ENCODE results near the gene CSNK1E.
"Not testable (repeated sequence)": the region's sequence is repeated elsewhere in the genome, so short reads cannot be mapped to it uniquely, and the experiment has no call there.

DNA sequence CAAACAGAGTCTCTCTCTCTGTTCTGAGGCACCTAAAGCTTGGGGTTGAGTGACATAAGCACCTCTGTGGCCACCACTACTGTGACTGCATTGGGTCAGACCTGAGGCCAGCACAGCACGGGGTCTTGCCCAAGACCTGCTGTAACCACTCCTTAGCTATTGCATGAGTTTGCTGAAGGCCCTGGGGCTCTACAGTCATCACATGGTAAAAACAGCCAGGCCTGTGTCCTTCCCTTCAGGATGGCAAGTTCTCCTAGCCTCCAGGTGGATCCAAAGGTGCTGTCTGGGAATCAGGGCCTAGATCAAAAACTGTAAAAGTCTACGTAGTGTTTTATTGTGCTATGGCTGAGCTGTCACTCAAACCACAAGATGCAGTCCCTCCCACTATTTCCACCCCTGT, 43.3 kb upstream of the CSNK1E start:
- TF ChIP-seq EZH2 (IDR thresholded peaks at IDR 0.05), result not testable (repeated sequence)
- TF ChIP-seq, protein P1, sequence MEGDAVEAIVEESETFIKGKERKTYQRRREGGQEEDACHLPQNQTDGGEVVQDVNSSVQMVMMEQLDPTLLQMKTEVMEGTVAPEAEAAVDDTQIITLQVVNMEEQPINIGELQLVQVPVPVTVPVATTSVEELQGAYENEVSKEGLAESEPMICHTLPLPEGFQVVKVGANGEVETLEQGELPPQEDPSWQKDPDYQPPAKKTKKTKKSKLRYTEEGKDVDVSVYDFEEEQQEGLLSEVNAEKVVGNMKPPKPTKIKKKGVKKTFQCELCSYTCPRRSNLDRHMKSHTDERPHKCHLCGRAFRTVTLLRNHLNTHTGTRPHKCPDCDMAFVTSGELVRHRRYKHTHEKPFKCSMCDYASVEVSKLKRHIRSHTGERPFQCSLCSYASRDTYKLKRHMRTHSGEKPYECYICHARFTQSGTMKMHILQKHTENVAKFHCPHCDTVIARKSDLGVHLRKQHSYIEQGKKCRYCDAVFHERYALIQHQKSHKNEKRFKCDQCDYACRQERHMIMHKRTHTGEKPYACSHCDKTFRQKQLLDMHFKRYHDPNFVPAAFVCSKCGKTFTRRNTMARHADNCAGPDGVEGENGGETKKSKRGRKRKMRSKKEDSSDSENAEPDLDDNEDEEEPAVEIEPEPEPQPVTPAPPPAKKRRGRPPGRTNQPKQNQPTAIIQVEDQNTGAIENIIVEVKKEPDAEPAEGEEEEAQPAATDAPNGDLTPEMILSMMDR (IDR thresholded peaks at IDR 0.05), result not testable (repeated sequence)

Measured in neural progenitor cell (in vitro differentiated cells).